T47D (cell line): ENCODE data around the gene F2RL2.

ENCODE experiments used
- DNase-seq, 2 experiments: peaks; one replicate each; pipeline versions ENCODE4 v3.0.0 to v3.0.0-alpha.2; 2011 to 2012; ENCODE audit warnings: low read depth in 1 of 2, low spot score in 1 of 2
- JUND ChIP-seq: IDR thresholded peaks from 2 replicates; pipeline ENCODE4 v1.6.1; 2012; ENCODE audit warnings: low read depth
- in situ Hi-C: cut with HindIII; loops from 2 replicates; pipeline ENCODE4 v1.10.0; 2016; ENCODE audit warnings: low sequenced_read_pairs, low pct_unique_long_range_greater_than_20kb

F2RL2 gene

GRCh38 chr5:76622973-76623596, at the start of gene F2RL2:
TSS of gene F2RL2 (minus strand) at chr5:76623403. CDS start at chr5:76623230, 173 bp downstream.
- in situ Hi-C loops, result no loop called here
- TF ChIP-seq JUND, result no peak
- no peak for DNase-seq

GRCh38 chr5:76672242-76672641, 49.0 kb upstream of the F2RL2 start:
- no peak for TF ChIP-seq JUND
- no peak for DNase-seq
- in situ Hi-C loops, result no loop called here

- no peak for DNase-seq
- in situ Hi-C loops, result no loop called here
- no peak for TF ChIP-seq JUND
These were observed 47.3 kb upstream of the F2RL2 start for GRCh38 chr5:76670508-76670907.

- in situ Hi-C loops, result no loop called here
- no peak for DNase-seq
- no peak for TF ChIP-seq JUND
These were observed 46.0 kb upstream of the F2RL2 start for GRCh38 chr5:76669245-76669644.

GRCh38 chr5:76667495-76667894, 44.3 kb upstream of the F2RL2 start:
- DNase-seq, result no peak
- in situ Hi-C loops, result no loop called here
- TF ChIP-seq JUND, result no peak

- DNase-seq, result no peak
- in situ Hi-C loops, result no loop called here
- TF ChIP-seq JUND, result no peak
These were observed 40.9 kb upstream of the F2RL2 start for GRCh38 chr5:76664079-76664478.

- TF ChIP-seq JUND, result no peak
- in situ Hi-C loops, result no loop called here
These were observed 40.4 kb upstream of the F2RL2 start for GRCh38 chr5:76663573-76663972.

GRCh38 chr5:76662521-76662920, 39.3 kb upstream of the F2RL2 start:
- TF ChIP-seq JUND, result no peak
- in situ Hi-C loops, result no loop called here
- no peak for DNase-seq

More at GRCh38 chr5:76663573-76663972, 40.4 kb upstream of the F2RL2 start:
- DNase-seq, result no peak

GRCh38 chr5:76660360-76660759, 37.2 kb upstream of the F2RL2 start:
- TF ChIP-seq JUND, result no peak
- no peak for DNase-seq
- in situ Hi-C loops, result no loop called here

GRCh38 chr5:76657683-76658311, 34.6 kb upstream of the F2RL2 start:
- DNase-seq, result no peak

GRCh38 chr5:76657091-76657490, 33.9 kb upstream of the F2RL2 start:
- no peak for TF ChIP-seq JUND
- in situ Hi-C loops, result no loop called here
- no peak for DNase-seq

More at GRCh38 chr5:76657683-76658311, 34.6 kb upstream of the F2RL2 start:
- in situ Hi-C loops, result no loop called here
- no peak for TF ChIP-seq JUND

- TF ChIP-seq JUND, result no peak
- in situ Hi-C loops, result no loop called here
- no peak for DNase-seq
These were observed 29.7 kb upstream of the F2RL2 start for GRCh38 chr5:76652809-76653414.

- DNase-seq, result no peak
- TF ChIP-seq JUND, result no peak
- in situ Hi-C loops, result no loop called here
These were observed 25.9 kb upstream of the F2RL2 start for GRCh38 chr5:76649140-76649539.
